ENCODE measurements around the gene LRRN2. TPM values are rescaled to one million over a fixed set of nuclear protein-coding genes. Genes with fewer than 3 reads are reported as not detected.

The LRRN2 gene
- total RNA-seq, 1 donor from 2014 or later, result 6.5 TPM

GRCh38 chr1:204677864-204678263 lies 7.7 kb downstream of the LRRN2 start:
- H3K4me3 ChIP-seq, result no peak overlapping the region
- H3K4me1 ChIP-seq, result no peaks in the 10 kb centered on the region
- TF ChIP-seq, protein P1, sequence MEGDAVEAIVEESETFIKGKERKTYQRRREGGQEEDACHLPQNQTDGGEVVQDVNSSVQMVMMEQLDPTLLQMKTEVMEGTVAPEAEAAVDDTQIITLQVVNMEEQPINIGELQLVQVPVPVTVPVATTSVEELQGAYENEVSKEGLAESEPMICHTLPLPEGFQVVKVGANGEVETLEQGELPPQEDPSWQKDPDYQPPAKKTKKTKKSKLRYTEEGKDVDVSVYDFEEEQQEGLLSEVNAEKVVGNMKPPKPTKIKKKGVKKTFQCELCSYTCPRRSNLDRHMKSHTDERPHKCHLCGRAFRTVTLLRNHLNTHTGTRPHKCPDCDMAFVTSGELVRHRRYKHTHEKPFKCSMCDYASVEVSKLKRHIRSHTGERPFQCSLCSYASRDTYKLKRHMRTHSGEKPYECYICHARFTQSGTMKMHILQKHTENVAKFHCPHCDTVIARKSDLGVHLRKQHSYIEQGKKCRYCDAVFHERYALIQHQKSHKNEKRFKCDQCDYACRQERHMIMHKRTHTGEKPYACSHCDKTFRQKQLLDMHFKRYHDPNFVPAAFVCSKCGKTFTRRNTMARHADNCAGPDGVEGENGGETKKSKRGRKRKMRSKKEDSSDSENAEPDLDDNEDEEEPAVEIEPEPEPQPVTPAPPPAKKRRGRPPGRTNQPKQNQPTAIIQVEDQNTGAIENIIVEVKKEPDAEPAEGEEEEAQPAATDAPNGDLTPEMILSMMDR (IDR thresholded peaks at IDR 0.05), result no peak
- no peaks in the 10 kb centered on the region for H3K9me3 ChIP-seq
- intact Hi-C loops (cut with DNase I), result no loop called here
- DNase-seq (ENCODE audit: low spot score in 2 of 2), result no peak
- no peaks in the 10 kb centered on the region for H3K36me3 ChIP-seq
- no peak overlapping the region for H3K27ac ChIP-seq
- H3K27me3 ChIP-seq, result no peaks in the 10 kb centered on the region

DNA sequence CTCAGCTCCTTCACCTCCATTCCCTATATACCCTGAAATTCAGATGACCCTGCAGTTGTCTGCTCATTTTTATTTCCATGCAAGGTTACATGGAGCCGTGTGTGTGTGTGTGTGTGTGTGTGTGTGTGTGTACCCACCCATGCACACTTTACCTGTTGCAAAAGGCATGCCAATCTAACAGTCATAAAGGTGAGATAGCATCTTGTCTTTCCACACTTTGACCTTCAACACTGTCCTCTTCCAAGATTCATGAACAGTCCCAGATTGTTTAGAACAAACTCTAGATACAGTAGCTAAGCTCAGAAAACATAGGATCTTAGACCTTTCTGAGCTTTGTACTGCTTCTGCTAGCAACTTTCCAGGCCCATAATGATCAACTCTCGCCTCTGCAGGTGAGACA lies 9.5 kb downstream of the LRRN2 start:
- H3K27ac ChIP-seq, result no peak overlapping the region
- no peaks in the 10 kb centered on the region for H3K9me3 ChIP-seq
- no peaks in the 10 kb centered on the region for H3K4me1 ChIP-seq
- intact Hi-C loops (cut with DNase I), result no loop called here
- TF ChIP-seq, protein P1 (IDR thresholded peaks at IDR 0.05), result no peak
- no peaks in the 10 kb centered on the region for H3K36me3 ChIP-seq
- no peak for DNase-seq (ENCODE audit: low spot score in 2 of 2)
- no peaks in the 10 kb centered on the region for H3K27me3 ChIP-seq
- no peak overlapping the region for H3K4me3 ChIP-seq

- DNase-seq (ENCODE audit: low spot score in 2 of 2), result no peak
- TF ChIP-seq, protein P1 (IDR thresholded peaks at IDR 0.05), result no peak
- Histone ChIP-seq H3K36me3 (no peaks in the 10 kb centered on the region), H3K4me1 (no peaks in the 10 kb centered on the region), H3K27ac (no peak overlapping the region), H3K4me3 (no peak overlapping the region), H3K9me3 (no peaks in the 10 kb centered on the region), H3K27me3 (no peaks in the 10 kb centered on the region)
- intact Hi-C loops (cut with DNase I), result no loop called here
Measured at GRCh38 chr1:204673909-204674649, 11.5 kb downstream of the LRRN2 start.

DNA sequence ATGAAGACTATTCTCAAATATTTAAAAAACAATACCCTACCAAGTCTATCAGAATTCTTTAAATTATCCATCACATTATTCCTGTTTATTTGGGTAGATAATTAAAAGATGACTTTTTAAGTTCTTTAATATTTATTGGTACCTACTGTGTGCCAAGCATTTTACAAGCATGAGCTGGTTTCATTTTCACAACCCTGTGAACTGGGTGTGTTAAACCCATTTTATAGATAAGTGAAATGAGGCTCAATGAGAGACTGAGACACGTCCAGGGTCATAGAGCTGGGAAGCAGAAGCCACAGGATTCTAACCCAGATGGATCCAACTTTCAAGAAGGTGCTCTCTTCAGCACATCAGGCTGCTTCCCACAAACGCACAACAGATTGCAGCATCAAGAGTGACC lies 12.3 kb downstream of the LRRN2 start:
- TF ChIP-seq, protein P1 (IDR thresholded peaks at IDR 0.05), result no peak
- H3K36me3 ChIP-seq, result no peaks in the 10 kb centered on the region
- intact Hi-C loops (cut with DNase I), result no loop called here
- no peaks in the 10 kb centered on the region for H3K4me1 ChIP-seq
- H3K9me3 ChIP-seq, result no peaks in the 10 kb centered on the region
- H3K27me3 ChIP-seq, result no peaks in the 10 kb centered on the region
- no peak overlapping the region for H3K27ac ChIP-seq
- DNase-seq (ENCODE audit: low spot score in 2 of 2), result no peak
- no peak overlapping the region for H3K4me3 ChIP-seq

DNA sequence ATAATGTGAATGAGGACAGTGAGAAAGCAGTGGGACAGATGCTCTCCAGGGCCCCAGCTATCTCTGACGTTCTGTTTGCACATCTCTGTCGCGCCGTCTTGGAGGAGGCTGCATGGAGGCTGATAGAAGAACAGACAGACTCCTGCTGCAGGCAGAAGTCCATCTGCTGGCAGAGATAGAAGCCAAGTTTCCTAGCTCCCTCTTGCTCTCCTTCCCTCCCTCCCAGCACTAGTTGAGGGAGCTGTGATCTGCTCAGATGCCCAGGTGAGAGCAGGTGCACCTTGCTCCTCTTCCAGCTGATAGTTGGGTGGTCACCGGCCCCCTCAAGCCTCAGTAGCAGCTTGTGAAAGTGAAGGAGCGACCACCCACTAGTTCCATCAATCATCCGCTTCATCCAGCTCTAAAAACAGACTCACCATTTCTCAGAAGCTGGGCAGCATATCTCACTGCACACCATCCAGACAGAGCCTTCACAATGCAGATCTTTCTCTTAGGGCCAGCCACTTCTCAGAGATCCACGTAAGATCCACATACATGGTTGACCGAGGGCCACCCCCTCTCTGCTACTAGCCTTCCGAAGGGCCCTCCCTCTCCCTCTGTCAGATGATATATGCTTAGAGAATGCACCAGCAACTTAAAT lies 12.9 kb downstream of the LRRN2 start:
- H3K27ac ChIP-seq, result no peak overlapping the region
- intact Hi-C loops (cut with DNase I), result no loop called here

More for the DNA sequence above, 12.9 kb downstream of the LRRN2 start:
- Histone ChIP-seq H3K4me3 (no peak overlapping the region), H3K9me3 (no peaks in the 10 kb centered on the region), H3K4me1 (no peaks in the 10 kb centered on the region), H3K27me3 (no peaks in the 10 kb centered on the region), H3K36me3 (no peaks in the 10 kb centered on the region)
- TF ChIP-seq, protein P1 (IDR thresholded peaks at IDR 0.05), result no peak
- DNase-seq (ENCODE audit: low spot score in 2 of 2), result no peak

Measured in ascending aorta (tissue), 2 donors.